ENCODE data around the gene TSPAN18. TPM values are rescaled to one million over a fixed set of nuclear protein-coding genes. Genes with fewer than 3 reads are reported as not detected.

The TSPAN18 gene
- polyA plus RNA-seq, 1 of the 3 experiments (the other 2 are of a cell fraction) = 0.72 TPM

DNA sequence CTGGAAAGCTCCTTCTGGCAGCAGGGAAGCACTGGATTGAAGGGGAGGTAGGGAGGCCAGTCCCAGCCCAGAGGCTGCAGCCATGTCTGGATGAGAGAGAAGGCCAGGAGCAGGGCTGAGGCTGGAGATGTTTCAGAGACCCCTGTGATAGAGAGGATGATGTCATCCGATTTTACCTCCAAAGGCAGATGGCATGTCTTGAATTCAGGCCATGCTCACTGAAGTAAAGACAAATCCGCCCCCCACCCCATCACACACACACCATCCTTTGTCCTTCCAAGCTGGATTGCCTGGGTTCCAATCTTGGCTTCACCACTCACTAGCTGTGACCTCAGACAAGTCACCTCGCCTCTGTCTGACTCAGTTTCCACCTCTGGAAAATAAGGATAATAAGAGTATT lies 176.8 kb downstream of the TSPAN18 start:
- no peaks in the 10 kb centered on the region for H3K36me3 ChIP-seq (replicated peaks in 1 of 2; ENCODE audit: control insufficient read depth in 1 of 2, insufficient read depth in 2 of 2, low read length in 1 of 2)
- CTCF ChIA-PET = interaction anchor here (0.7 to 4.0 kb wide), 5 partner anchors 9 to 282 kb away, joined by 4 to 19 read pairs (median 5); no protein-coding TSS in a partner anchor
- TF ChIP-seq EP300 (IDR thresholded peaks at IDR 0.05; ENCODE audit: borderline replicate concordance in 1 of 2, low read depth in 1 of 2, low read length in 1 of 2) (no peak), ELF1 (IDR thresholded peaks at IDR 0.05) (no peak), SIN3A (IDR thresholded peaks at IDR 0.05; ENCODE audit: borderline replicate concordance, low read depth, low read length) (no peak), RAD21 (IDR thresholded peaks at IDR 0.05; ENCODE audit: low read length) (no peak), NFIC (IDR thresholded peaks at IDR 0.05; ENCODE audit: borderline replicate concordance) (no peak), FOXJ3 (CRISPR knock-in tag; IDR thresholded peaks at IDR 0.05) (no peak), CHD2 (IDR thresholded peaks at IDR 0.05; ENCODE audit: low read length, partially characterized antibody) (no peak), FOXM1 (IDR thresholded peaks at IDR 0.05; ENCODE audit: low read depth) (no peak), EZH2phosphoT487 (IDR thresholded peaks at IDR 0.05; ENCODE audit: borderline replicate concordance, low read depth) (no peak)
- TF ChIP-seq, protein P1, sequence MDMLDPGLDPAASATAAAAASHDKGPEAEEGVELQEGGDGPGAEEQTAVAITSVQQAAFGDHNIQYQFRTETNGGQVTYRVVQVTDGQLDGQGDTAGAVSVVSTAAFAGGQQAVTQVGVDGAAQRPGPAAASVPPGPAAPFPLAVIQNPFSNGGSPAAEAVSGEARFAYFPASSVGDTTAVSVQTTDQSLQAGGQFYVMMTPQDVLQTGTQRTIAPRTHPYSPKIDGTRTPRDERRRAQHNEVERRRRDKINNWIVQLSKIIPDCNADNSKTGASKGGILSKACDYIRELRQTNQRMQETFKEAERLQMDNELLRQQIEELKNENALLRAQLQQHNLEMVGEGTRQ (IDR thresholded peaks at IDR 0.05; ENCODE audit: borderline replicate concordance, low read depth, low read length) = no peak
- TF ChIP-seq, protein P2, sequence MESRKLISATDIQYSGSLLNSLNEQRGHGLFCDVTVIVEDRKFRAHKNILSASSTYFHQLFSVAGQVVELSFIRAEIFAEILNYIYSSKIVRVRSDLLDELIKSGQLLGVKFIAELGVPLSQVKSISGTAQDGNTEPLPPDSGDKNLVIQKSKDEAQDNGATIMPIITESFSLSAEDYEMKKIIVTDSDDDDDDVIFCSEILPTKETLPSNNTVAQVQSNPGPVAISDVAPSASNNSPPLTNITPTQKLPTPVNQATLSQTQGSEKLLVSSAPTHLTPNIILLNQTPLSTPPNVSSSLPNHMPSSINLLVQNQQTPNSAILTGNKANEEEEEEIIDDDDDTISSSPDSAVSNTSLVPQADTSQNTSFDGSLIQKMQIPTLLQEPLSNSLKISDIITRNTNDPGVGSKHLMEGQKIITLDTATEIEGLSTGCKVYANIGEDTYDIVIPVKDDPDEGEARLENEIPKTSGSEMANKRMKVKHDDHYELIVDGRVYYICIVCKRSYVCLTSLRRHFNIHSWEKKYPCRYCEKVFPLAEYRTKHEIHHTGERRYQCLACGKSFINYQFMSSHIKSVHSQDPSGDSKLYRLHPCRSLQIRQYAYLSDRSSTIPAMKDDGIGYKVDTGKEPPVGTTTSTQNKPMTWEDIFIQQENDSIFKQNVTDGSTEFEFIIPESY (IDR thresholded peaks at IDR 0.05; ENCODE audit: borderline replicate concordance, low read depth) = no peak
- TF ChIP-seq, protein P3, sequence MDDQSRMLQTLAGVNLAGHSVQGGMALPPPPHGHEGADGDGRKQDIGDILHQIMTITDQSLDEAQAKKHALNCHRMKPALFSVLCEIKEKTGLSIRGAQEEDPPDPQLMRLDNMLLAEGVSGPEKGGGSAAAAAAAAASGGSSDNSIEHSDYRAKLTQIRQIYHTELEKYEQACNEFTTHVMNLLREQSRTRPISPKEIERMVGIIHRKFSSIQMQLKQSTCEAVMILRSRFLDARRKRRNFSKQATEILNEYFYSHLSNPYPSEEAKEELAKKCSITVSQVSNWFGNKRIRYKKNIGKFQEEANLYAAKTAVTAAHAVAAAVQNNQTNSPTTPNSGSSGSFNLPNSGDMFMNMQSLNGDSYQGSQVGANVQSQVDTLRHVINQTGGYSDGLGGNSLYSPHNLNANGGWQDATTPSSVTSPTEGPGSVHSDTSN (IDR thresholded peaks at IDR 0.05) = no peak
- TF ChIP-seq, protein P4, sequence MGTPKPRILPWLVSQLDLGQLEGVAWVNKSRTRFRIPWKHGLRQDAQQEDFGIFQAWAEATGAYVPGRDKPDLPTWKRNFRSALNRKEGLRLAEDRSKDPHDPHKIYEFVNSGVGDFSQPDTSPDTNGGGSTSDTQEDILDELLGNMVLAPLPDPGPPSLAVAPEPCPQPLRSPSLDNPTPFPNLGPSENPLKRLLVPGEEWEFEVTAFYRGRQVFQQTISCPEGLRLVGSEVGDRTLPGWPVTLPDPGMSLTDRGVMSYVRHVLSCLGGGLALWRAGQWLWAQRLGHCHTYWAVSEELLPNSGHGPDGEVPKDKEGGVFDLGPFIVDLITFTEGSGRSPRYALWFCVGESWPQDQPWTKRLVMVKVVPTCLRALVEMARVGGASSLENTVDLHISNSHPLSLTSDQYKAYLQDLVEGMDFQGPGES (IDR thresholded peaks at IDR 0.05; ENCODE audit: low read depth, low read length) = no peak
- H3K4me1 ChIP-seq (ENCODE audit: control insufficient read depth in 1 of 2, insufficient read depth in 2 of 2, low read depth in 1 of 2, low read length in 1 of 2) = peaks cover 0 to 8% of the 10 kb centered on the region in 2 experiments; a peak in 1 of 4 replicates
- no peak for DNase-seq
- POLR2A ChIA-PET = no interaction called here
- no peak overlapping the region for H2AFZ ChIP-seq (ENCODE audit: low read depth)
- H4K20me1 ChIP-seq (ENCODE audit: insufficient read depth) = no peaks in the 10 kb centered on the region
- H3K27me3 ChIP-seq (ENCODE audit: insufficient read depth) = peaks cover 5% of the 10 kb centered on the region; the same call in 1 of the 2 replicates
- no peak overlapping the region for H3K9ac ChIP-seq
- no peaks in the 10 kb centered on the region for H3K9me2 ChIP-seq
- H3K9me3 ChIP-seq = no peaks in the 10 kb centered on the region
- no peak overlapping the region for H3K4me3 ChIP-seq (ENCODE audit: low read depth in 2 of 2, low read length in 1 of 2)
- H3K27ac ChIP-seq (ENCODE audit: low read depth in 2 of 2, low read length in 1 of 2) = no peak overlapping the region
- no peaks in the 10 kb centered on the region for H3K79me2 ChIP-seq (ENCODE audit: insufficient read depth)
- 39% methylated on average over 2 of the region's 3 CpGs for WGBS (ENCODE audit: low lambda C conversion rate)
- no peaks in the 10 kb centered on the region for H3F3A ChIP-seq (replicated peaks; ENCODE audit: insufficient read depth)
- no peak overlapping the region for H3K4me2 ChIP-seq
